Hypothalamus (tissue), 51 donors: Measurements from ENCODE around the gene SPDYC.

Experiments
- DNase-seq, 51 donors: peaks; one replicate each; lab custom pipeline; 2025; lab: John Stamatoyannopoulos, UW

The SPDYC gene, protein sequence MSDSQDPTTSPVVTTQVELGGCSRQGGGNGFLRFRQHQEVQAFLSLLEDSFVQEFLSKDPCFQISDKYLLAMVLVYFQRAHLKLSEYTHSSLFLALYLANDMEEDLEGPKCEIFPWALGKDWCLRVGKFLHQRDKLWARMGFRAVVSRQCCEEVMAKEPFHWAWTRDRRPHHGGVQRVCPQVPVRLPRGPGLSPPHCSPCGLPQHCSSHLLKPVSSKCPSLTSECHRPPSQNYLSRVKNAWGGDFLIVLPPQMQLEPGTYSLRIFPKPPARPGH

DNA sequence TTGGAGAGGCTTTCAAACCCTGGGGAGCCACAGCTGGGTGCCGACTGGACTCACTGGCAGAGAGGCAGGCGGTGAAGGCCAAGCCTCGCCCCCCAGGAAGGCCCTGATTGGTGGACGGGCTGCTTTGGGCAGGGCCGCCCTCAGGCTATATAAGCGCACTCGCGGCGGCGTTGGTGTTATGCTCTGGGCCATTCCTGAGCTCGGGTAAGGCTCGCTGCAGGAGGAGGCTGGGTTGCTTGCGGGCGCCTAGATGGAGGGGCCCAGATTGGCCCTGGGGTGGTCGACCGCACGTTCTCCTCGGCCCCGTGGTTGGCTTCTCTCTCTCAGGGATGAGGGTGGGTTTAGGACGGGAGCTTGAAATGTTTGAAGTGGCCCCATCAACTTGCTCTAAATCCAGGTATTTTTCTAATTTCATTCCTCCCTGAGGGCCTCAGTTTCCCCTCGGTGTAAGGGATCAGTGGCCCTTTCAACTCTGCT, at the start of gene SPDYC:
Gene SPDYC, plus strand, starts transcription at position 176 of the 477 bp plus-strand sequence. CDS start 1,125 bp downstream, outside the sequence.
- no peak for DNase-seq

DNA sequence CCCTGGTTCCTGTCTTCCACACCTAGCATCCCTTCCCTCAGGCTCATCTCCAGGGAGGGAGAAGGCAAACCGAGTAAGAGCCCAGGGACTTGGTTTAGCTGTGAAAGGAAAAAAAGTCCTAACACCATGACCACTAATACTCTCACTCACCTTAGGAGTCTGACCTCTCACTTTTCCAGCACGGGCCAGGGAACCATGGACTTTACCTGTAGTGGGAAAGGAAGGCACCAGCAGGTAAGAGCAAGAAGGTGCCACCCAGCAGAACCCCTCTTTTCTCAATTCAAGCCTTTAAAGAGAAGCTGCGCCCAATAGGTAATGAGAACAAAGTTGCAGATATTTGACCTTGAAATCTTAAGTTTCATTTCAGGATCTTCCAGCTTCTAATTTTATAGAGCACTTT, 49.2 kb upstream of the SPDYC start:
- DNase-seq, result no peak

DNA sequence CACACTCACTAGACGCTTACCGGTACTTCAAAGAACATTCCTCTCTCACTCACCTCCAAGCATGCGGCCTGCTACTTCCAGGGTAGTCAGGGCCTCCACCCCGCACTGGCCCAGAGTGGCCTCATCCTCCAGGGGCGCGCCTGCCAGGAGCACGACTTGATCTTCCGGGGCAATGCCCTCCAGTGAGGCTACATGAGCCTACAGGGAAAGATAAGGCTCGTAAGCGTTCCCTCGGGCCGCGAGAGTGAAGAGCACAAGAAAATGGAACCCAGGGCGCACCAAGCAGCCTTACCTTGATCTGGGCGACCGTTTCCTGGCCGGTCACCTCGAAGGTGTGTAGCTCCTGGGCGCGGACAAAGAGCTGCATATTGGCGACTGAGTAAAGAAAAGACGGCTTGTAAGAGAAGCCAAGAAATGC, 48.6 kb upstream of the SPDYC start:
- no peak for DNase-seq

DNA sequence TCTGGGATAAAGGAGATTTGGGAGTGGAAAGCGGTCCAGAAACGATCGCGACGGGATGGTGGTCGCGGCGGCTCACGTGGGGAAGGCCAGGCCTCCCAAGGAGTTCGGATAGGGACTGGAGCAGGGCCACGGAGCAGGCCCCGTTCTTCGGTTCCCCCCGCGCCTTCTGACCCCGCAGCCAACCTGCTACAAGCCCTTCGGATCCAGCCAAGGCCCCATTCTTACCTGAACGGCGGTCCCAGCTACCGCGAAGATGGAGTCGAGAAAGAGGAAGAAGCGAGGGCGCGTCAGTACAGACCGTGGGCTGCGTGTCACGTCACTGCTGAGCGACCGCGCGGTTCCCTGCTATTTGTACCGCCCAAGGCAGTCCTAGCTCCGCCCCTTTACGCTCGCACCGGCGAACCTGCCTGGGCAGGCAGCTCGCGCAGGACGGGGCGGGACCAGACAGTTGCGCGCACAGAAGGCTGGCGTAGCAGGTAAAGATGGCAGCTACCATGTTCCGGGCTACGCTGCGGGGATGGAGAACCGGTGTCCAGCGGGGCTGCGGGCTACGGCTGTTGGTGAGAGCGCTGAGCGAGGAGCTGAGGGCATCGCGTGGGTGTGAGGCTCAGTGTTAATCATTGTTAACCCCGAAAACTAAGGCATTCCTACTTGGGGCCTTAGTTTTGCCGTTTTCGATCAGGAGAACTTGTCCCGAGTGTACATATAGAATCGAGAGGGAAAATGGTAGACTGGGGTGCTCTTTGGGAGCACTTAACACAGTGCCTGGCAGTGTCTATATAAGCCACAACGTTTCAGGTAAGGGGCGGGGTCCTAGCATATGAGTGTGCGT, 48.0 kb upstream of the SPDYC start, which contains the start of the genes FAU and MRPL49:
Gene FAU, minus strand, starts transcription at position 270 of the 832 bp plus-strand sequence. CDS start 321 bp downstream, outside the sequence.
Gene MRPL49, plus strand, starts transcription at position 457 of the 832 bp plus-strand sequence. Its CDS starts 26 bp downstream, at position 483.
- DNase-seq, result peak; percentile 33 to 98 (median 93)

DNA sequence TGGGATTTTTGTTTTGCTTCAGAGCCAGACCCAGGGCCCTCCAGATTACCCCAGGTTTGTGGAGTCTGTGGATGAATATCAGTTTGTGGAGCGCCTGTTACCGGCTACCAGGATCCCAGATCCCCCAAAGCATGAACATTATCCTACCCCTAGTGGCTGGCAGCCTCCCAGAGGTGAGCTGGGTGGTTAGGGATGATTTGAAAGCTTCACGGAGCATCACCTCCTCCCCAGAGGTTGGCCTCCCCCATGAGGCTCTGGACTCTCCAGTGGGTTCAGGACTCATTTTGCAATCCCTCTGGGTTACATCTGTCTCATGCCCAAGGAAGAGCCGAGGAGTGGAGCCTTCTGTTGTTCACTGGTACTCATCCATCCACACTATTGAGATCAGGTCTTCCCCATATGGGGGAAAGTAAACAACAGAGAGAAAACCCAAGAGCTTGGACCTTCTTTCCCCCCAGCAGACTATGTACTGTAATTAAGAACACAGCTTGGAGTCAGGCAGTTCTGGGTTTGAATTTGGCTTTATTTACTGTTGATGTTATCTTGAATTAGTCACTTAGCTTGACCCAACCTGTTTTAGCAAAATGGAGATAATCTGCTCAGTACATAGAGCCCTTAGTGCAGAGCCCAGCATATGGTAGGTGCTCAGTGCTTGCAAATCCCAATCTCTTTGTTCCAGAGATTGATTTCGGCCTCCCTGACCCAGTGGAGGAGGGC, 45.4 kb upstream of the SPDYC start:
- no peak for DNase-seq

DNA sequence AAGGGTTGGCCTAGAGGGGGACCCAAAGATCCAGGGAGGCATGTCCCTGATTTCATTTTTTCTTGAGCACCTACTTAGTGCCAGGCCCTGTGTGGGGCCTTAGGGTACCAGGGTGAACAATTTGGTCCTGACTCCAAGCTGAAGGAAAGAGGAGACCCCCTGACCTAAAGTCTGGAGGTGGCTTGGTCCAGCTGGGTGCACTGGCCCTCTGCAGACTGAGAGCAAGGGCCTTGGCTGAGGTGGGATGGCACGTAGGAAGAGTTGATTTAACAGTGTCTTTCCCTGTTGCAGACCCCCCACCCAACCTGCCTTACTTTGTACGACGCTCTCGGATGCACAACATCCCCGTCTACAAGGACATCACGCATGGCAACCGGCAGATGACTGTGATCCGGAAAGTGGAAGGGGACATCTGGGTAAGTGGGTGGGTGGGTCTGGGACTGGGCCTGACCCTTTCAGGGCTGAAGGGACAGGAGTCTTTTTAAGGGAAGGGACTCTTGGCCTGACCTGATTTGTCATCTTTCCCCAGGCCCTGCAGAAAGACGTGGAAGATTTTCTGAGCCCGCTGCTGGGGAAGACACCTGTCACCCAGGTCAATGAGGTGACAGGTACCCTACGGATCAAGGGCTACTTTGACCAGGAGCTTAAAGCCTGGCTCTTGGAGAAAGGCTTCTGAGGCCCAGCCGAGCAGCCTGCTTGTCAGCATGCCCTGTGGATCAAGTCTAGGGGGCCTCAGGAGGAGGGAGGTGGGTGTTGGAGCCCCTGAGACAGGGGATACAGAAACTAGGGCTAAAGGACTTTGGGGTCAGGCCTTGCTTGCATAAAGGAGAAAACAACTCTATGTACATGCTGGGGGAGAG, 44.6 kb upstream of the SPDYC start:
- DNase-seq, result no peak

DNA sequence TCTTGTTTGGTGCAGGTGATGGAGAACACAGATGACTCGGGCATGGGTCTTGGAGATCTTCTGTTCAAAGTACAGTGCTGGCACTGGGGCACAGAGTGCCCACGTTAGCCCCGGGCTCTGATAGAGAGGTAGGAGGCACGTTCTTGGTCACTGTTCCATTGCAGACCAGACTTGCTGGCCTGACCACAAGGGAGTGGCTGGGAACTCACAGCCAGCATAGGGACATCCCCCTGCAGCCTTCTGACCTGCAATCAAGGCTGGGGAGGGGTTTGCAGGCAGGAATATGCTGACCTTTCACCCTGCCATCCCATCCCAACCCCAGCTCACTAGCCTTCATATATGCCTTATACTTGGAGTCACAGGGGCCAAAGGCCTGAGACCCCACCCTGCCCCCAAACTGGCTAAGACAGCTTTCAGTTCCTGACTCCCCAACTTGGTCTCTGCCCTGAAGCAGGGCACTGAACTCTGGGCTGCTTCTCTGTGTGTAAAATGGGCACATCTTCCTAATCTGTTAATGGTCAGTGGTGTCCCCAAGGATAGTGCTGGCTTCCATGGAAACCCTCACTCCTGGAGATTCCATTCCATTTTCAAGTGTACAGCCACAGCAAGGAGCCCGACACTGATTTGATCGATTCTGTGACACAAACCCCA, 43.3 kb upstream of the SPDYC start:
- DNase-seq, result no peak

DNA sequence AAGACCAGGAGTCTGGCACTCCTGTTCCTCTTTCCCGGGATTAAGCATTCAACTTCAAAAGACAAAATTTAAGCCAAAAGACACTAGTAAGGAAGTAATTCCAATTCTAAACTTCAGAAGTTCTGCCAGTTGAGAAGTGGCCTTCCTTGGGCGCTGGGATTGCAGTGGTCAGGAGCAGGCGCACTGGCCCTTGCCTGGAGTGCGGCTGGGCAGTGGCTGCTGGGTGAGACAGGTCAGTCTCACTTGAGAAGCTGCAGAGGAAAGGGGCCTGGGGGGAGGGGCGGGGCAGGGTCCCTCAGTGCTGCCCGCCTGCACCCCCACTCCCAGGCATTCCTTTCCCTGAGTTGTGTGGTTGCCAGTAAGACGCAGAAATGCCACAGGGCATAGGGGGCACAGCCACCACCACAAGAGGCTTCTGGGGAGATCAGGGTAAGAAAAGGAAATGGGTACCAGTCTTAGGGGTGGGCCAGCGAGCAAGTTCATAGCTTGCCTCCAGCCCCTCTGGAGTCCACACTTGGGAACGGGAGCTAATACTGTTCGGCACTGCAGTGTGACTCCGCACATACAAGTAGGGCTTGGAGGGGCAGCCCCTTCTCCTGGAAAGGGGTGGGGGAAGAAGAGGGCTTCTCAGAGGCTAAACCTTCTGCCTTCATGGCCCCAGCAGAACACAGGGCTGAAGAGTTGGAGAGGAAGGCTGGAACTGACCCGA, 42.4 kb upstream of the SPDYC start:
- DNase-seq, result no peak

DNA sequence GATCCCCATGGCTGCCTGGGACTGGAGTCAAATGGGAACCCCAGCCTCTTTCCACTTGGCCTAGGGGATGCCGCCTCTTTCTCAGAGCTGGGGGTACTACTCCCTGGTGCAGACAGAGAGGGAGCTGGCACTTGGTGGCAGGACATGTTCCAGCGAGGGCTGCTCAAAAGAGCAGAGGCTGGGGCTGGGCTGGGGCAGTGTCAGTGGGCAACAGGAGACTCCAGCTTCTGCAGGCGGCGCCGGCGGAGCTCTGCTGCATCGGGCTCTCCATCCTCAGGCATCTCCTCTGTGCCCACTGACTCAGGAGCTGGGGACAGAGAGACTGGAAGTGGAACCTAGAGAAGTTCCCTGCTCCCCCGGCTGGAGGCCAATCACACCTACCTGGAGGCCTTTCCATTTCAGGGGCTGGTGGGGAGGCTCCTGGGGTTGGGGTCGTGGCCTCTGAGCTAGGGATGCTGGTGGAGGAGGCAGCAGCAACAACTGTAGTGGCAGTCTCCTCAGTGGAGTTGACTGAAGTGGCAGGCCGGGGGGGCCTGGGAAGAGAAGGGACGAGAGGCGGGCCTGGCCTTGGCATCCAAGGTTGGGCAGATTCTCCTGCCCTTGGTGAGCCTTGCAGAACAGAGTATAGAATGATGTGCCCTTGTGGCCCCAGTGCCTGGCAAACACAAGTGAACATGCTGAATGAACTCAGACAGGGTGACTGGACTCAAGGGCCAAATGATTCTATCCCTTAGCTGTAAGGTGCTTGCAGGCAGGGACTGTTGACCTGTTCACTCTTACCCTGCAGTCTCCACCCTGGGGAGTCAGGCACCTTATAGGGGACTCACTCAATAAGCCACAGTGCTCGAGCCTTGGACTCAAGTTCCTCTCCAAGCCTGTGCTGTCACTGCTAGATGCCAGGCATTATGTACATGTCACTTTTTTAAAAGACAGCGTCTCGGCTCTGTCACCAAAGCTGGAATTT, 41.6 kb upstream of the SPDYC start:
- no peak for DNase-seq

DNA sequence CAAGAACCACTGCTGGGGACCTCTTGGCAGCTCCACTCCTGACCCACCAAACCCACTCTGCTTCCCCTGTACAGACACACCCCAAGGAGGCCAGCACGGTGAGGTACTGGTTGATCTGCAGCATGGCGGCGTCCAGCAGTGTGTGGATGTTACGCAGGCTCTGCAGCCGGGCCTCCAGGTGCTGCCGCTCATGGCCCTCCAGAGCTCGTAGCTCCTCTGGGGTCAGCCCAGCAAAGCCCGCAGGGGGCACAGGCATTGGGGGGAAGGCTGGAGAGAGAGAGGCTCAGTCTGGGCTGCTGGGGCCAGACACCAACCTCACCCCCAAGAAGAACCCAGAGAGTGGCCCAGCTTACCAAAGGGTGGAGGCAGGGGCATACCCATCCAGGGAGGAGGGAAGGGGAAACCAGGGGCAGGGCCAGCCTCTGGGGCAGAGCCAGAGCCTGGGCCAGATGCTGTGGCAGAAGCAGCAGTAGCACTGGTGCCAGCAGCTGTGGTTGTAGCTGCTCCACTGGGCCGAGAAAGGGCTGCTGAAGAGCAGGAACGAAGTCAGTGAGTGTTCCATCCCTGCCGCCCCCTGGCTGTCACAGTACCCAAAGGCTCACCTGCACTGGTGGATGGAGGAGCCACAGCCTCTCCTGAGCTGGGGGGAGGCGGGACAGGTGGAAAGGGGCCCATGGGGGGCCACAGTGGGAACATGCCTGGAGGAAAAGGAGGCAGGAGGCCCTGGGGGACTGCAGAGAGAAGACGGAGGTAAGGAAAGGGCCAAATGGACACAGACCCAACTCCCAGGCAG, 40.2 kb upstream of the SPDYC start:
- no peak for DNase-seq

DNA sequence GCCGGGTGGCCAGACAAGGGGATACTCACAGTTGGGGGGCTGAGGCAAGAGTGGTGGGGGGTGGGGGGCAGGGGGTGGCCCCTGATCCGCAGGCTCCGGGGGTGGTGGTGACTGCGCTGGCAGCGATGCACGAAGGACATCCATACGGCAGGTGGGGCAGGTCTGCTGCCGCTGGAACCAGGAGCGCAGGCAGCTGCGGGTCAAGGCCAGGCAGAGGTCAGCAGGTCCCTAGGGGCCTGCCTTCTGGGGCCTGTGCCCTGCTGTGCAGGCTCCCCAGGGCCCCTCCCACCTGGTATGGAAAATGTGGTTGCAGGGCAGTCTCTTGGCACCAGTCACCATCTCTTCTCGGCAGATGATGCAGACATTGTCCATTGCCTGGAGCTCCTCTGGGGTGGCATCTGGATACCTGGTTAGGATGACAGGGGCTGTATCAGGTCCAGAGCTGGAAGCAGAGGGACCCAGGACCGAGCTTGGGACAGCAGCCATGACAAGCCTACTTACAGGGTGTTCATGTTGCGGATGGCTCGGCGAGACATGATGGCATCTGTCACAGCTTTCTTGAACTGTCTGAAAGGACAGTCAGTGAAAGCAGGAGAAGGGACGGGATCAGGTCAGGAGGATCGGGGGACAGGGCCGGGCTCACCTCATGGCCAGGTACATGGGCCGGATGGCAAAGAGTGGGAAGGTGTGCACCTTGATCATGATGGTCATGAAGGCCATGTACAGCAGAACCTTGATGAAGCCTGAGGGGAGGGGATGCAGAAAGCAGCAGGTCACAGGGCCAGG, 39.2 kb upstream of the SPDYC start:
- no peak for DNase-seq

DNA sequence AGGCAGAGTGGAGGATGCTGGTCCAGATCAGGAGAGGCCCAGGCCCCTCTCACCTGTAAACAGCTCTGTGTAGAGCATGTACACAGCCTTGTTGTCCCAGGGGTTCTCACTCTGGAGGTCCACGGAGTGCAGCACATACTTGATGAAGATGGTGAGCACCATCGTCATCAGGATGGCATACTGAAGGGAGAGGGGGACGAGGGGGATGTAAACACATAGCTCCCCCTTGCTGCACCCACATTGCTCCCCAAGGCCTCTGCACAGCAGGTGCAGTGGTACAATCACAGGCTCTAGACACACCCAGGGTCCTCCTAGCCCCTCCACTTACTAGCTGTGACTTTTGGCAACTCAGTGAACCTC, 38.6 kb upstream of the SPDYC start:
- DNase-seq, result no peak

DNA sequence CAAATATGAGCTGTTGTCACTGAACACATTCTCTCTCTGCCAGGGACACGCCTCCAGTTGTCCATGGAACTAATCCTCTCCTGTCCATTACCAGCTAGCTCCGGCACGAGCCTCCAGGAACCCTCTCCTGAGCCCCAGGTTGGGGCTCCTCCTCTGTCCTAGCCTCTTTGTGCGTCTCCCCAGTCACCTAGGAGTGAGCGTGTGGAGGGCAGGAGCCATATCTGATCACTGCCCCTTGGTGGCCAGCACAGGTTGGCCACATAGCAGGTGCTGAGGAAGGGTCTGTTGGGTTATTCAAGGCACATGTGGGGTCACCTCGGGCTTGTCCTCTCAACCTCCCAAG, 38.2 kb upstream of the SPDYC start:
- DNase-seq, result no peak

DNA sequence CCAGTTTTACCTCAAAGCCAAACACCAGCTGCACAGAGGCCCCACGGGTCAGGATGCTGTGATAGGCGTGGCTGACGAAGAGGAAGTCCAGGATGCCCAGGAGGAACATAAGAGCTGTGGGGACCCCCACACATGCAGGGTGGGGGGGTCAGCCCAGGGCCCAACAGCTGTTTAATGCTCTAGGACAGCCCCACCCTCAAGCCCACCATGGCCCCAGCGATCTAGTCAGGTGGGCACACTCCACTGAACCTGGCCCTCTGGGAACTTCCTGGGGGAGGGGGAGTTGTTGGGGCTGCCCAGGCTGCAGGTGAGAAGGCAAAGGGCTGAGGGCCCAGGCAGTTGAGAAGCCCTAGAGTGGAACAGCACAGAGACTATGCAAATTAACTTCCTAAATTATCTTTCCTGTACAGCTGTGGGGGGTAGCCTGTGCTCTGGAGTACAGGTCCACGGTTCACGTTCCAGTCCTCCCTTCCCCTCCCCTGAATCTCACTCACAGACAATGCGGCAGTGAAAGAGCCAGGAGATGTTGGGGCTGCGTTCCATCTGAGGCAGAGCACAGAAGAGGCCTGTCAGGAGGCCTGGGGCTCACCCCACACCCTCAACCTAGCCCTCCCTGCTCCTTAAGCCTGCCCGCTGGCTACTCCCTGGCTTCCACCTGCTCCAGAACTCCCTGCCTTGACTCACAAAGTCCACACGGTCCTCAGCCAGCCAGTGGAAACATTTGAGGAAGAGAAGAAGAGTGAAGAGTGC, 37.6 kb upstream of the SPDYC start:
- DNase-seq, result no peak

DNA sequence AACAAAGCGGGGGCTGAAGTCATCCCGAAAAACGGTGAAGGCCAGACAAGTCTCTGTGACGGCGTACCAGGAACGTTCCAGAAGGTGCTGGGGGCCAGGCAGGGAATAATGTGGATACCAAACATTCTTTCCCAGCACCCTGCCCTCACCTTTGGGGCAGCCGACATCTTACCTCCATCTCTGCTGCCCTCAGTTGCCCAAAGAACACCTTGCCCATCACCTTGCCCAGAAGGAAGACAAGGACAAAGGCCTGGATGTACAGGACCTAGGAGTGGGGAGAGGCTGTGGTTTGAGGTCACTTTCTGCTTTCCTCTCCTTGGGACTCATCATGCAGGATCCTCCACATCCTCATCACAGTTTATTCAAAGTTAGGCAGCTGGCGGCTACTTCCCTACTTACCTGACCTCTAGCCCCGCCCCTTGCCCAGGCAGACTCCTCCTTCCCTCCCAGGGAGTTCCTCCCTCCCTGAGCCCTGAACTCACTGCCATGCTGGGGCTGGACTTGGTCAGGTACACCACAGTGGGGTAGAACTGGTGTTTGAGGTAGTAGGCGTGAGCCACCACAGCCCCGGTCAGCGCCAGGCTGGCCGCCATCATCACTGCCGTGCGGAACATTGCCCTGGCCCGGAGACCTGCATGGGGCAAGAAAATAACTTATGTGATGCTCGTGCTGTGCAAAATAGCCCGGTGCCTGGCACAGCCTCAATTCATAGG, 36.9 kb upstream of the SPDYC start:
- DNase-seq, result no peak
